ENCODE data around the gene ETV2.

The ETV2 gene

GRCh38 chr19:35669566-35669965 lies 28.0 kb downstream of the ETV2 start (continued):
- TF ChIP-seq CREB5 (CRISPR knock-in tag; IDR thresholded peaks at IDR 0.05; ENCODE audit: low read depth), result no peak
- no peak for TF ChIP-seq ZC3H10 (CRISPR knock-in tag; IDR thresholded peaks at IDR 0.05)
- no peak for TF ChIP-seq POU6F1 (CRISPR knock-in tag; IDR thresholded peaks at IDR 0.05; ENCODE audit: borderline replicate concordance, low read depth)

- TF ChIP-seq POU6F1 (CRISPR knock-in tag; IDR thresholded peaks at IDR 0.05; ENCODE audit: borderline replicate concordance, low read depth), result no peak
- no peak for TF ChIP-seq ISL1 (CRISPR knock-in tag; IDR thresholded peaks at IDR 0.05)
- TF ChIP-seq CSDC2 (CRISPR knock-in tag; IDR thresholded peaks at IDR 0.05), result no peak
- no peak for TF ChIP-seq TSHZ2 (CRISPR knock-in tag; IDR thresholded peaks at IDR 0.05)
- TF ChIP-seq PATZ1 (CRISPR knock-in tag; IDR thresholded peaks at IDR 0.05; ENCODE audit: borderline replicate concordance), result no peak
- no peak for TF ChIP-seq ZC3H10 (CRISPR knock-in tag; IDR thresholded peaks at IDR 0.05)
- no peak for TF ChIP-seq GLIS3 (CRISPR knock-in tag; IDR thresholded peaks at IDR 0.05)
- no peak for TF ChIP-seq ZFP3 (CRISPR knock-in tag; IDR thresholded peaks at IDR 0.05)
- TF ChIP-seq OSR1 (CRISPR knock-in tag; IDR thresholded peaks at IDR 0.05), result no peak
- no peak for TF ChIP-seq TCF4 (CRISPR knock-in tag; IDR thresholded peaks at IDR 0.05; ENCODE audit: borderline replicate concordance)
- no peak for TF ChIP-seq ZNF8 (CRISPR knock-in tag; IDR thresholded peaks at IDR 0.05)
- no peak for TF ChIP-seq ARNTL (CRISPR knock-in tag; IDR thresholded peaks at IDR 0.05; ENCODE audit: borderline replicate concordance, low read depth)
- no peak for TF ChIP-seq ZNF70 (CRISPR knock-in tag; IDR thresholded peaks at IDR 0.05)
- no peak for TF ChIP-seq RARB (CRISPR knock-in tag; IDR thresholded peaks at IDR 0.05)
- TF ChIP-seq SNAI2 (CRISPR knock-in tag; IDR thresholded peaks at IDR 0.05), result no peak
- no peak for TF ChIP-seq CREB5 (CRISPR knock-in tag; IDR thresholded peaks at IDR 0.05; ENCODE audit: low read depth)
- TF ChIP-seq ZFP30 (CRISPR knock-in tag; IDR thresholded peaks at IDR 0.05), result no peak
- no peak for TF ChIP-seq TOX (CRISPR knock-in tag; IDR thresholded peaks at IDR 0.05; ENCODE audit: borderline replicate concordance)
- no peak for ATAC-seq
These were observed 28.4 kb downstream of the ETV2 start for GRCh38 chr19:35669974-35670373.

GRCh38 chr19:35670686-35671085 lies 29.1 kb downstream of the ETV2 start:
- no peak for ATAC-seq
- TF ChIP-seq ZC3H10 (CRISPR knock-in tag; IDR thresholded peaks at IDR 0.05), result no peak
- TF ChIP-seq CREB5 (CRISPR knock-in tag; IDR thresholded peaks at IDR 0.05; ENCODE audit: low read depth), result no peak
- TF ChIP-seq ISL1 (CRISPR knock-in tag; IDR thresholded peaks at IDR 0.05), result no peak
- no peak for TF ChIP-seq BACH2 (CRISPR knock-in tag; IDR thresholded peaks at IDR 0.05; ENCODE audit: borderline replicate concordance)
- no peak for TF ChIP-seq TCF4 (CRISPR knock-in tag; IDR thresholded peaks at IDR 0.05; ENCODE audit: borderline replicate concordance)
- TF ChIP-seq CSRNP3 (CRISPR knock-in tag; IDR thresholded peaks at IDR 0.05), result no peak
- TF ChIP-seq SNAI2 (CRISPR knock-in tag; IDR thresholded peaks at IDR 0.05), result no peak
- TF ChIP-seq RARB (CRISPR knock-in tag; IDR thresholded peaks at IDR 0.05), result no peak
- no peak for TF ChIP-seq CSDC2 (CRISPR knock-in tag; IDR thresholded peaks at IDR 0.05)
- no peak for TF ChIP-seq ARNTL (CRISPR knock-in tag; IDR thresholded peaks at IDR 0.05; ENCODE audit: borderline replicate concordance, low read depth)
- TF ChIP-seq ZNF8 (CRISPR knock-in tag; IDR thresholded peaks at IDR 0.05), result no peak
- TF ChIP-seq PATZ1 (CRISPR knock-in tag; IDR thresholded peaks at IDR 0.05; ENCODE audit: borderline replicate concordance), result no peak
- no peak for TF ChIP-seq OSR1 (CRISPR knock-in tag; IDR thresholded peaks at IDR 0.05)
